IPS-20b (cell line): ENCODE measurements around the gene FAM120B.

Source experiments
- H3K27ac ChIP-seq: one replicate; pipeline ENCODE4 v1.5.1; 2013; ENCODE audit warnings: low read length
- H3K27me3 ChIP-seq: 2 replicates; pipeline ENCODE4 v1.6.1; 2013; ENCODE audit warnings: mild to moderate bottlenecking, low read length, inconsistent platforms; ENCODE audit not compliant: insufficient read depth
- H3K36me3 ChIP-seq: 2 replicates; pipeline ENCODE4 v1.6.1; 2013; ENCODE audit warnings: low read depth, mild to moderate bottlenecking, inconsistent platforms, low read length, moderate library complexity; ENCODE audit not compliant: insufficient read depth
- H3K4me1 ChIP-seq: 2 replicates; pipeline ENCODE4 v1.6.1; 2013; ENCODE audit warnings: mild to moderate bottlenecking, control low read depth, inconsistent platforms, low read length, moderate library complexity; ENCODE audit not compliant: insufficient read depth
- H3K4me3 ChIP-seq: 2 replicates; pipeline ENCODE4 v1.5.1; 2013; ENCODE audit warnings: mild to moderate bottlenecking, low read length, inconsistent platforms
- H3K9ac ChIP-seq: 2 replicates; pipeline ENCODE4 v1.6.1; 2013; ENCODE audit warnings: low read depth, mild to moderate bottlenecking, inconsistent platforms, low read length, moderate library complexity
- H3K9me3 ChIP-seq: 2 replicates; pipeline ENCODE4 v1.6.1; 2013; ENCODE audit warnings: mild to moderate bottlenecking, low read depth, low read length, inconsistent platforms; ENCODE audit not compliant: insufficient read depth

The FAM120B gene

GRCh38 chr6:170289951-170290295 lies 16.6 kb upstream of the FAM120B start:
- H3K4me1 ChIP-seq: peaks cover 41% of the 10 kb centered on the region
- H3K27me3 ChIP-seq: peaks cover 97% of the 10 kb centered on the region
- H3K9ac ChIP-seq: peak overlapping the region; percentile 41; the same call in 1 of the 2 replicates
- H3K27ac ChIP-seq: no peak overlapping the region
- H3K4me3 ChIP-seq: peak overlapping the region; percentile 65; the same call in 1 of the 2 replicates
- peaks cover 17% of the 10 kb centered on the region for H3K36me3 ChIP-seq
- H3K9me3 ChIP-seq: no peaks in the 10 kb centered on the region; the same call in 1 of the 2 replicates

DNA sequence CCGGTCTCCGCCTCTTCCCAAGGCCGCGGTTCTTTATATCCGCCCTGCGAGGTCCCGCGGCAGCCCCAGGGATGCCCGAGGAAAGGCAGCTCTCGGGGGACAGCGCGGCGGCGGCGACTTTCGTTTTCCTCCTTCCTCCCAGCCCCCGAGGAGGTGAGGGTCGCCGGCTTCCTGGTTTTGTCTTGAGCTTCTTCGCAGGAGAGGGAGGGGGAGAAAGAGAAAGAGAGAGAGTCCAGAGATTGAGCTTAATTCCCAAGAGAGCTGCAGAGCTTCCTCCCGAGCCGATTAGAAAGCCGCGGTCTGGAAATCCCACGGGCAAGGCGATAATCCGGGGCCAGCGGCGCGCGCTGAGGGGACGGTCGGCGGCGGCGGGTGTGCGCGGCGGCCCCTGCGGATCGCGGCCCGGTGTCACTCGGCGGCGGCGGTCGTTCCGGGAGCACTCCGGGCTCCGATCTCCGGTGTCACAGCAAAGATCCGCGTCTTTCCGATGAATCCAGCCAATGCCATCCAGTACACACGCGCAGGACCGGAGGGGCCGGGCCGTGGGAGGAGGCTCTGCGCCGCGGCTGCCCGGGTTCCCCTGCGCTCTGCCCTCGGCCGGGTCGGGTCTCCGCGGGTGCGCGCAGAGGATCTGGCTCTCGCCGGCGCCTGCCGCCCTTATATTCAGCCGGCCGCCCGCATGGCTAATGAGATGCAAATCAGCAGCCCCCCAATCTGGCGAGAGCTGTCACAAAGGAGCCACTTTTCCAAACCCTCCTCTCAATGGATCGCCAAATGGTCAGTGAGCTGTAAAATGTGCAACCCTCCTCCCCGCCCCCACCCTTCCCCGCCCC lies 16.0 kb upstream of the FAM120B start, which contains the start of gene DLL1:
TSS of gene DLL1 (minus strand) at position 783 of the 833 bp plus-strand sequence. CDS start 939 bp downstream, outside the sequence.
- H3K4me1 ChIP-seq: peaks cover 44% of the 10 kb centered on the region
- H3K36me3 ChIP-seq: peaks cover 11% of the 10 kb centered on the region; the same call in 1 of the 2 replicates
- peak within 1 kb of the TSS; percentile 72 for H3K4me3 ChIP-seq
- peaks cover 97% of the 10 kb centered on the region for H3K27me3 ChIP-seq
- peak within 1 kb of the TSS; percentile 41; the same call in 1 of the 2 replicates for H3K9ac ChIP-seq
- H3K27ac ChIP-seq: no peak within 1 kb of the TSS
- H3K9me3 ChIP-seq: no peaks in the 10 kb centered on the region; the same call in 1 of the 2 replicates

GRCh38 chr6:170291271-170292110 lies 15.1 kb upstream of the FAM120B start:
- Histone ChIP-seq H3K27ac (no peak overlapping the region), H3K36me3 (0 out of 2 replicates have a peak, but pooled peaks cover 9% of the 10 kb centered on the region), H3K4me1 (peaks cover 39% of the 10 kb centered on the region), H3K9ac (peak overlapping the region; percentile 32; the same call in 1 of the 2 replicates), H3K9me3 (no peaks in the 10 kb centered on the region; the same call in 1 of the 2 replicates), H3K27me3 (peaks cover 89% of the 10 kb centered on the region), H3K4me3 (peak overlapping the region; percentile 72)

DNA sequence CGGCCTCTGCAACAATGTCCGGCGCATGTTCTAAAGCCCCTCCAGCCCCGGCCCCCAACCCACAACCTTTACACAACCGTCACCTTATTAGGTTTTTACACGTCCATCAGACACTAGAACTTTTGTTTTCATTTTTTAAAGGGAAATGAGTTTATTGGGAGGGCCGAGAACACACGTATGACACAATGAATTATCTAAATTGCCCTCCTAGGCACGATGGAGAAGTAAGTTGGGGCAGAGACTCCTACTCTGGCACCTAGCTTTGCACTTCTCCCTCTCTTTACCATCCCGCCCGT lies 14.5 kb upstream of the FAM120B start:
- Histone ChIP-seq H3K4me1 (peaks cover 39% of the 10 kb centered on the region), H3K36me3 (0 out of 2 replicates have a peak, but pooled peaks cover 9% of the 10 kb centered on the region), H3K4me3 (peak overlapping the region; percentile 72), H3K9me3 (no peaks in the 10 kb centered on the region; the same call in 1 of the 2 replicates), H3K27me3 (peaks cover 89% of the 10 kb centered on the region), H3K9ac (peak overlapping the region; percentile 32; the same call in 1 of the 2 replicates), H3K27ac (no peak overlapping the region)

GRCh38 chr6:170292407-170293158 lies 14.0 kb upstream of the FAM120B start:
- peak overlapping the region; percentile 72 for H3K4me3 ChIP-seq
- H3K9me3 ChIP-seq: no peaks in the 10 kb centered on the region; the same call in 1 of the 2 replicates
- H3K4me1 ChIP-seq: peaks cover 38% of the 10 kb centered on the region
- H3K27me3 ChIP-seq: peaks cover 89% of the 10 kb centered on the region
- no peak overlapping the region for H3K27ac ChIP-seq
- H3K36me3 ChIP-seq: 0 out of 2 replicates have a peak, but pooled peaks cover 6% of the 10 kb centered on the region
- peak overlapping the region; percentile 28; the same call in 1 of the 2 replicates for H3K9ac ChIP-seq

DNA sequence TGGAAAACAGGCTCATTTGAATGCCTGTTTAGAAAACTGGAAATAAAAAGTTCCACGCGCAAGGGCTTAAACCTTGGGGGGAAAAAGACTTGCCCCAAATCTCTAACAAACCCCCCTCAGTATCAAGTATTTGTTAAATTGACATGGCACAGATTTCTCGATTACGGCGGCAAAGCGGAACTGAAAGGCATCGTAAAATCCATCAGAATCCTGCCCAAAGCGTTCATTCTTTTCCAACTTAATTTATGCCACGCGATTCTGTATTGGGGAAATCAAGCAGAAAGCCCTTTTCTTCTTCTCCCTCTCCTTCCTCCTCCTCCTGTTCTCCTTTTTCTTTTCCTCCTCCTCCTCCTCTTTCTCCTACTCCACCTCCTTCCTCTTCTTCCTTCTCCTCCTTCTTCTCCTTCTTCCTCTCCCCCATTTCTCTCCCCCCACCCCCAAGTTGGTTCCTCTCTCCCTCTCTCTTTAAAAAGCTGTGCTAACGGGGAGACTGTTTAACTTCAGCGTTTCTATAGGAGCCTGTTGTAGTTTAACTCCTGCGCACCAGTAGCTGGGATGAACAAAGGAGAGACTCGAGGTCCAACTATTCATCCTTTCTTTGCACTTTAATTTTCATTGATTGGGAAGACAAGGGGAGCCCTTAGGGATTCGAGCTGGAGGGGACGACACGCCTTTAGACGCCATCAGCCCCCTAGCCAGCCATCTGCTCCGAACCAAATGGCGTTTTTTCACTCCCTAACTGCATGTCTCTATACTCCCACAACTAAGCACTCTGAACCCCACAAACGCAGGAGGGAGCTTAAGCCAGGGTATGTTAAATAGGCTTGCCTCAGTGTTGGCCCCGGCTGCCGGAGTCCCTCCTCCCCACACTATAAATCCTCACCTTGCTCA lies 13.0 kb upstream of the FAM120B start:
- no peaks in the 10 kb centered on the region for H3K36me3 ChIP-seq
- H3K9ac ChIP-seq: peak overlapping the region; percentile 14; the same call in 1 of the 2 replicates
- peaks cover 87% of the 10 kb centered on the region for H3K27me3 ChIP-seq
- H3K9me3 ChIP-seq: no peaks in the 10 kb centered on the region
- H3K4me1 ChIP-seq: peaks cover 46% of the 10 kb centered on the region
- no peak overlapping the region for H3K27ac ChIP-seq
- H3K4me3 ChIP-seq: peak overlapping the region; percentile 72

- H3K36me3 ChIP-seq: no peaks in the 10 kb centered on the region
- no peak overlapping the region for H3K27ac ChIP-seq
- H3K9me3 ChIP-seq: no peaks in the 10 kb centered on the region
- peaks cover 87% of the 10 kb centered on the region for H3K27me3 ChIP-seq
- H3K4me3 ChIP-seq: peak overlapping the region; percentile 72; the same call in 1 of the 2 replicates
- no peak overlapping the region for H3K9ac ChIP-seq
- H3K4me1 ChIP-seq: peaks cover 45% of the 10 kb centered on the region
Measured at GRCh38 chr6:170294298-170294730, 12.2 kb upstream of the FAM120B start.

DNA sequence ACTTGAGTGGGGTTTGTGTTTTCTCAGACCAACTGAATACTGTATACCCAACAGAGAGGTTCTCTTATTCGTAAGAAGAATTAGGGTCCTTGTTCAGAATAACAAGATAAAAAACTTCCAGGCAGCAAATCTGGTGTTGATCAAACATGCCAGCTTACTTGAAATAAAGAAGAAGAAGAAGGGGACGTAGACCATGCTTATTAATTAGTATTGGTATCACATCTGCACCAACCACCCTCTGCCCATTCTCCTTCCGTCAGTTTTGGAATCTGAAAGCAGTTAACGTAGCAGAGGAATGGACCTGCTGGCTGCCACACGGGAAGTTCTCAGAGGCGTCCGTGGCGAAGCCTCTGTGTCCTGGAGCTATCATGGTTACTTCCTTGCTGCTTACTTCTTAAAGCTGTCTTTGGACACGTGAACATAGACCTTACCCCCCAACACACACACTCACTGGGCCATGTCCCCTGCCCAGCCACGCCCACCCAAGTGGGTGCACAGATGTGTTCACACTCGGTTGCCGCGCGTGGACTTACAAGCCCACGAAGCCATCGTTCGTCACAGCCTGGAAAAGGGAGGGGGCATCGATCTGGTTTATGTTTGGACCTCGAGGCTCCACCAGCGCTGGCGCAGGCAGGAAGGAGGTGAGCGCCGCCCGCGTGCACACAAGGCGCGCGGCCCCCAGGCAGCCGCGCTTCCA lies 11.6 kb upstream of the FAM120B start:
- Histone ChIP-seq H3K9me3 (no peaks in the 10 kb centered on the region), H3K36me3 (no peaks in the 10 kb centered on the region), H3K27me3 (peaks cover 84% of the 10 kb centered on the region), H3K9ac (peak overlapping the region; percentile 38; the same call in 1 of the 2 replicates), H3K27ac (no peak overlapping the region), H3K4me1 (peaks cover 45% of the 10 kb centered on the region), H3K4me3 (peak overlapping the region; percentile 72; the same call in 1 of the 2 replicates)

GRCh38 chr6:170295510-170296422 lies 10.8 kb upstream of the FAM120B start:
- Histone ChIP-seq H3K9me3 (peaks cover 7% of the 10 kb centered on the region), H3K4me1 (peaks cover 45% of the 10 kb centered on the region), H3K4me3 (peak overlapping the region; percentile 55; the same call in 1 of the 2 replicates), H3K27me3 (peaks cover 76% of the 10 kb centered on the region), H3K9ac (peak overlapping the region; percentile 38; the same call in 1 of the 2 replicates), H3K27ac (no peak overlapping the region), H3K36me3 (no peaks in the 10 kb centered on the region)
